ENCODE results near the gene ZKSCAN1.
A peak's percentile ranks its signal among the peaks of the same experiment; 100 is the strongest.
"Not testable (repeated sequence)": the region's sequence is repeated elsewhere in the genome, so short reads cannot be mapped to it uniquely, and the experiment has no call there.

The ZKSCAN1 gene

DNA sequence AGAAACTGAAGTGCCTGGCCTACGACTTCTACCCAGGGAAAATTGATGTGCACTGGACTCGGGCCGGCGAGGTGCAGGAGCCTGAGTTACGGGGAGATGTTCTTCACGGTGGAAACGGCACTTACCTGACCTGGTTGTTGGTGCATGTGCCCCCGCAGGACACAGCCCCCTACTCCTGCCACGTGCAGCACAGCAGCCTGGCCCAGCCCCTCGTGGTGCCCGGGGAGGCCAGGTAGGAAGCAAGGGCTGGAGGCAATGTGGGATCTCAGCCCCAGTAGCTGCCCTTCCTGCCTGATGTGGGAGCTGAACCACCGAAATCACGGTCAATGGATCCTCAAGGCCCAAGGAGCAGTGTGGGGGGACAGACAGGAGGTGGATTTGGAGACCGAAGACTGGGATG lies 28.1 kb upstream of the ZKSCAN1 start:
- not testable (repeated sequence) for H3K9me3 ChIP-seq (ENCODE audit: control insufficient read depth, low read length)

DNA sequence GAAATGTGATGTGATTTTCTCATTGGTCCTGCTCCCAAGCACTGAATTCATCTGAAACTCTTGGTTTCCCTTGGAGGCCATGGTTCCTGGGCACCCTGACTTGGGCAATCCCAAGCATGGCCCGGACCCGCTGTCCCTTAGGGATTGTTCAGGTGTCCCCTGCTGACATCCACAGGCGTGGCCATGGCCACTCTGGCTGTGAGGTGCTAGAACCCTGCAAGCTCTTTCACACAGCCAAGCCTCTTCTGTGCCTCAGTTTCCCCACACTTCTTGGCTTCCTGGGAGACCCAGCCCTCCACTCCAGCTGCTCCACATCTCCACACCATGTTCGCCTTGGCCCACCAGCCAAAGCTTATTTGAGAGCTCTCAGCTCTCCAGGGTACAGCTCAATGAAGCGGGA lies 27.6 kb upstream of the ZKSCAN1 start:
- Histone ChIP-seq H3K4me3 (ENCODE audit: low read length) (no peak overlapping the region), H3K36me3 (ENCODE audit: control insufficient read depth, insufficient read depth, low read length) (no peaks in the 10 kb centered on the region), H3K4me1 (ENCODE audit: control insufficient read depth, insufficient read depth, low read length) (peaks cover 5% of the 10 kb centered on the region), H3K27me3 (ENCODE audit: control insufficient read depth, insufficient read depth, low read length) (no peaks in the 10 kb centered on the region), H3K9ac (ENCODE audit: low read length) (no peak overlapping the region), H3K9me3 (ENCODE audit: control insufficient read depth, low read length) (no peaks in the 10 kb centered on the region)

More for the DNA sequence above, 28.1 kb upstream of the ZKSCAN1 start:
- not testable (repeated sequence) for H3K27me3 ChIP-seq (ENCODE audit: control insufficient read depth, insufficient read depth, low read length); H3K9ac ChIP-seq (ENCODE audit: low read length); H3K4me3 ChIP-seq (ENCODE audit: low read length); H3K4me1 ChIP-seq (ENCODE audit: control insufficient read depth, insufficient read depth, low read length); H3K36me3 ChIP-seq (ENCODE audit: control insufficient read depth, insufficient read depth, low read length)

- Histone ChIP-seq H3K9me3 (ENCODE audit: control insufficient read depth, low read length) (no peaks in the 10 kb centered on the region), H3K4me1 (ENCODE audit: control insufficient read depth, insufficient read depth, low read length) (peaks cover 12% of the 10 kb centered on the region), H3K36me3 (ENCODE audit: control insufficient read depth, insufficient read depth, low read length) (no peaks in the 10 kb centered on the region), H3K4me3 (ENCODE audit: low read length) (no peak overlapping the region), H3K9ac (ENCODE audit: low read length) (no peak overlapping the region), H3K27me3 (ENCODE audit: control insufficient read depth, insufficient read depth, low read length) (no peaks in the 10 kb centered on the region)
These were observed 24.9 kb upstream of the ZKSCAN1 start for GRCh38 chr7:99990460-99990852.

GRCh38 chr7:99991543-99991942 lies 23.9 kb upstream of the ZKSCAN1 start:
- H3K9ac ChIP-seq (ENCODE audit: low read length); H3K27me3 ChIP-seq (ENCODE audit: control insufficient read depth, insufficient read depth, low read length); H3K4me3 ChIP-seq (ENCODE audit: low read length); H3K9me3 ChIP-seq (ENCODE audit: control insufficient read depth, low read length); H3K36me3 ChIP-seq (ENCODE audit: control insufficient read depth, insufficient read depth, low read length): not testable (repeated sequence)
- H3K4me1 ChIP-seq (ENCODE audit: control insufficient read depth, insufficient read depth, low read length): peaks cover 12% of the 10 kb centered on the region

GRCh38 chr7:99992330-99993038 lies 22.9 kb upstream of the ZKSCAN1 start:
- H3K36me3 ChIP-seq (ENCODE audit: control insufficient read depth, insufficient read depth, low read length): no peaks in the 10 kb centered on the region
- no peaks in the 10 kb centered on the region for H3K27me3 ChIP-seq (ENCODE audit: control insufficient read depth, insufficient read depth, low read length)
- no peaks in the 10 kb centered on the region for H3K9me3 ChIP-seq (ENCODE audit: control insufficient read depth, low read length)
- no peak overlapping the region for H3K9ac ChIP-seq (ENCODE audit: low read length)
- H3K4me1 ChIP-seq (ENCODE audit: control insufficient read depth, insufficient read depth, low read length): peaks cover 21% of the 10 kb centered on the region
- H3K4me3 ChIP-seq (ENCODE audit: low read length): no peak overlapping the region

DNA sequence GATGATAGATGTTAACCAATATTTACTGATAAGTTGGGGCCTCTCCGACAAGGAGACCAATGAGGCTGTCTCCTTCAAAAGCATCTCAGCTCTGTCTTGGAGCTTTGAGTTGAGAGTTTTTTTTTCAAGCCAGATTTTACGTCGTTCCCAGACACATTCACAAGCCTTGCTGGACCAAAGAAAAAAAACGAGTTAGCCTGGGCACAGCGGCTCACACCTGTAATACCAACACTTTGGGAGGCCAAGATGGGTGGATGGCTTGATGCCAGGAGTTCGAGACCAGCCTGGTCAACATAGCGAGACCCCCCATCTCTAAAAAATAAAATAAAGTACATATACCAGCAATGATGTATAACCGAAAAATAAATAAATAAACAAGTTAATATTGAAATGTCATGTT lies 20.6 kb upstream of the ZKSCAN1 start:
- Histone ChIP-seq H3K4me3 (ENCODE audit: low read length) (no peak overlapping the region), H3K9ac (ENCODE audit: low read length) (no peak overlapping the region), H3K9me3 (ENCODE audit: control insufficient read depth, low read length) (no peaks in the 10 kb centered on the region), H3K4me1 (ENCODE audit: control insufficient read depth, insufficient read depth, low read length) (peaks cover 32% of the 10 kb centered on the region), H3K27me3 (ENCODE audit: control insufficient read depth, insufficient read depth, low read length) (no peaks in the 10 kb centered on the region), H3K36me3 (ENCODE audit: control insufficient read depth, insufficient read depth, low read length) (no peaks in the 10 kb centered on the region)

GRCh38 chr7:99996755-99997544 lies 18.4 kb upstream of the ZKSCAN1 start:
- no peaks in the 10 kb centered on the region for H3K36me3 ChIP-seq (ENCODE audit: control insufficient read depth, insufficient read depth, low read length)
- no peaks in the 10 kb centered on the region for H3K27me3 ChIP-seq (ENCODE audit: control insufficient read depth, insufficient read depth, low read length)
- no peaks in the 10 kb centered on the region for H3K9me3 ChIP-seq (ENCODE audit: control insufficient read depth, low read length)
- peak overlapping the region; percentile 52 for H3K4me3 ChIP-seq (ENCODE audit: low read length)
- H3K9ac ChIP-seq (ENCODE audit: low read length): peak overlapping the region; percentile 77
- H3K4me1 ChIP-seq (ENCODE audit: control insufficient read depth, insufficient read depth, low read length): peaks cover 35% of the 10 kb centered on the region

DNA sequence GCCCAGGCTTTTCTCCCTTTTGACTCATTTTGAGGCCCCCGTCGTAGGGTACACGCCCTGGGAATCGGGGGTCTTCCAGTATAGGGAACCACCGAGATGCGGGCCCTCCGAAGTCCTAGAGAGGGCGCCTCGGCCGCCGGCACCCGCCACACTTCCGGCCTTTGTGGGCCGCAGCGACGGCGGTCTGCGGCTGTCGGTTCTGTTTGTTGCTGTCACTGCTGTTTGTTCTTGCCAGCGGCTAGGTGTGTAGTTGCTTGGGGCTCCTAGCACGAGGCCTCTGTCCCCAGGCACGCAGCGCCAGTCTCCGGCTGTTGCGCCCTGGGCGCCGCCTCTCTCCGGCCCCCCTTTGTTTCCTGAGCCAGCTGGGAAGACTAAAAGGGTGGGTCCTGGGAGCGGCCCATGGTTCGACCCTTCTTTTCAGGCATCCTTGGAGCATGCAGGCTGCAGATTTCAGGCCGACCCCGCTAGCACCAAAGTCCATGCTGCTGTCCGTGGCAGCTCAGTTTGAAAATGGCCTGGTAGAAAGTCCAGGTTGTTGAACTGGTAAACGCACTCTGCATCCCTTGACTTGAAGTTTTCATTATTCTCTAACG lies 17.8 kb upstream of the ZKSCAN1 start:
- H3K36me3 ChIP-seq (ENCODE audit: control insufficient read depth, insufficient read depth, low read length): no peaks in the 10 kb centered on the region
- H3K4me3 ChIP-seq (ENCODE audit: low read length): peak overlapping the region; percentile 52
- no peaks in the 10 kb centered on the region for H3K9me3 ChIP-seq (ENCODE audit: control insufficient read depth, low read length)
- H3K9ac ChIP-seq (ENCODE audit: low read length): peak overlapping the region; percentile 77
- no peaks in the 10 kb centered on the region for H3K27me3 ChIP-seq (ENCODE audit: control insufficient read depth, insufficient read depth, low read length)
- peaks cover 35% of the 10 kb centered on the region for H3K4me1 ChIP-seq (ENCODE audit: control insufficient read depth, insufficient read depth, low read length)

GRCh38 chr7:100000239-100000638 lies 15.2 kb upstream of the ZKSCAN1 start:
- Histone ChIP-seq H3K36me3 (ENCODE audit: control insufficient read depth, insufficient read depth, low read length) (no peaks in the 10 kb centered on the region), H3K9me3 (ENCODE audit: control insufficient read depth, low read length) (no peaks in the 10 kb centered on the region), H3K9ac (ENCODE audit: low read length) (peak overlapping the region; percentile 1), H3K4me1 (ENCODE audit: control insufficient read depth, insufficient read depth, low read length) (peaks cover 51% of the 10 kb centered on the region), H3K4me3 (ENCODE audit: low read length) (no peak overlapping the region), H3K27me3 (ENCODE audit: control insufficient read depth, insufficient read depth, low read length) (no peaks in the 10 kb centered on the region)

GRCh38 chr7:100003711-100004661 lies 11.4 kb upstream of the ZKSCAN1 start:
- no peaks in the 10 kb centered on the region for H3K36me3 ChIP-seq (ENCODE audit: control insufficient read depth, insufficient read depth, low read length)
- peak overlapping the region; percentile 5 for H3K9ac ChIP-seq (ENCODE audit: low read length)
- H3K27me3 ChIP-seq (ENCODE audit: control insufficient read depth, insufficient read depth, low read length): no peaks in the 10 kb centered on the region
- H3K9me3 ChIP-seq (ENCODE audit: control insufficient read depth, low read length): no peaks in the 10 kb centered on the region
- no peak overlapping the region for H3K4me3 ChIP-seq (ENCODE audit: low read length)
- H3K4me1 ChIP-seq (ENCODE audit: control insufficient read depth, insufficient read depth, low read length): peaks cover 43% of the 10 kb centered on the region

DNA sequence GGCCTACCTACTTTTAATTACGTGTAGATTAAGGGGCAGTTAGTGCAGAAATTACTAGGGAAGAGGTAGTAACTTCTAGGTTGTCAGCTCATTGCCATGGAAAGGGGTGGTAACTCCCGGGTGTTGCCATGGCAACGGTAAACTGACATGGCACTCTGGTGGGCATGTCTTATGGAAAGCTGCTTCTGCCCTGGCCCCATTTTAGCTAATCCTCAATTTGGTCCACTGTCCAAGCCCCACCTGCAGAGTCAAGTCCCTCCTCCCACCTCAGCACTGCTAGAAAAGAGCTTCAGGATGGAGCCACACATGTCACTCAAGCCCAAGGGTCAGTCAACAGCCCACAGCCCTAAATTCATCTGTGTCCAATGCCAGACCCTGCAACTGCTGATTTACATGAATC lies 7.5 kb upstream of the ZKSCAN1 start:
- Histone ChIP-seq H3K9me3 (ENCODE audit: control insufficient read depth, low read length) (no peaks in the 10 kb centered on the region), H3K4me3 (ENCODE audit: low read length) (no peak overlapping the region), H3K27me3 (ENCODE audit: control insufficient read depth, insufficient read depth, low read length) (no peaks in the 10 kb centered on the region), H3K4me1 (ENCODE audit: control insufficient read depth, insufficient read depth, low read length) (peaks cover 43% of the 10 kb centered on the region), H3K36me3 (ENCODE audit: control insufficient read depth, insufficient read depth, low read length) (no peaks in the 10 kb centered on the region), H3K9ac (ENCODE audit: low read length) (no peak overlapping the region)

All from mucosa of stomach (tissue), 1 donor.